SU-DHL-6 (cell line): Measurements from ENCODE around the gene ZBTB16.

Experiments used
- CTCF ChIP-seq: fragments of 200-600 bp; sonication (generic); IDR thresholded peaks from one replicate; pipeline ENCODE4 v1.5.1; 2017; ENCODE audit warnings: antibody characterized with exemption, mild to moderate bottlenecking, low read length, moderate library complexity; ENCODE audit not compliant: insufficient read depth, poor library complexity, severe bottlenecking
- EZH2phosphoT487 ChIP-seq: fragments of 200-600 bp; sonication (generic), shearing (Covaris generic); conservative IDR thresholded peaks from 2 replicates; pipeline ENCODE4 v1.6.1; 2018; ENCODE audit warnings: mild to moderate bottlenecking, antibody characterized with exemption, low read length, moderate library complexity, mixed read lengths

- no peak for TF ChIP-seq EZH2phosphoT487
- no peak for TF ChIP-seq CTCF
Measured at GRCh38 chr11:114185436-114185835, 125.9 kb downstream of the ZBTB16 start.
